H1 (cell line): ENCODE data around the gene ACTN4. TPM values are rescaled to one million over a fixed set of nuclear protein-coding genes. Genes with fewer than 3 reads are reported as not detected.

Source experiments
- CTCF ChIA-PET: fragments of 300-600 bp; sonication (Branson Sonifier 250); formaldehyde crosslinking; loops from one replicate; lab custom pipeline; 2021; ENCODE audit not compliant: partially characterized antibody; lab: Charles Lee
- POLR2A ChIA-PET: fragments of 300-600 bp; sonication (Branson Sonifier 250); formaldehyde crosslinking; loops from one replicate; lab custom pipeline; 2021; ENCODE audit warnings: inconsistent platforms; ENCODE audit not compliant: partially characterized antibody; lab: Charles Lee
- DNase-seq, 2 experiments: peaks; one replicate each; pipeline versions ENCODE4 v3.0.0 to v3.0.0-alpha.2; 2010 to 2022; ENCODE audit warnings: low spot score in 2 of 2, low read depth in 1 of 2, mixed read lengths in 1 of 2
- FAIRE-seq: peaks from 2 replicates; lab custom pipeline; 2011; peaks lifted over from hg19 to GRCh38; lab: Jason Lieb, UNC
- H2AFZ ChIP-seq: 2 replicates; pipeline ENCODE4 v1.8.1; 2012; ENCODE audit warnings: low read length, inconsistent platforms
- H2AK5ac ChIP-seq: 2 replicates; pipeline ENCODE4 v1.6.1; 2013; ENCODE audit warnings: low read depth, low read length
- H2BK120ac ChIP-seq: replicated peaks from 2 replicates; pipeline ENCODE3; 2013; ENCODE audit warnings: low read depth, low read length, inconsistent platforms
- H2BK12ac ChIP-seq: 2 replicates; pipeline ENCODE4 v1.6.1; 2013; ENCODE audit warnings: low read depth, low read length
- H2BK15ac ChIP-seq: 2 replicates; pipeline ENCODE4 v1.6.1; 2013; ENCODE audit warnings: low read length
- H2BK20ac ChIP-seq: 2 replicates; pipeline ENCODE4 v1.6.1; 2013; ENCODE audit warnings: low read length
- H2BK5ac ChIP-seq: 2 replicates; pipeline ENCODE4 v1.6.1; 2013; ENCODE audit warnings: low read depth, low read length
- H3K14ac ChIP-seq: 2 replicates; pipeline ENCODE4 v1.6.1; 2013; ENCODE audit warnings: inconsistent platforms; ENCODE audit not compliant: insufficient read length
- H3K18ac ChIP-seq: 2 replicates; pipeline ENCODE4 v1.6.1; 2013; ENCODE audit warnings: low read length; ENCODE audit errors: extremely low read depth
- H3K23ac ChIP-seq: 2 replicates; pipeline ENCODE4 v1.6.1; 2013; ENCODE audit warnings: inconsistent platforms; ENCODE audit not compliant: insufficient read length
- H3K23me2 ChIP-seq: 2 replicates; pipeline ENCODE4 v1.6.1; 2013; ENCODE audit warnings: low read depth, low read length
- H3K27ac ChIP-seq: 2 replicates; pipeline ENCODE4 v1.6.1; 2011; ENCODE audit warnings: low read depth, low read length, inconsistent platforms
- H3K27me3 ChIP-seq, 4 experiments: replicated peaks in 1 of 4; 1 replicate in 1 of 4; 2 replicates in 3 of 4; pipeline versions ENCODE4 v1.6.1 to v1.8.1; 2011 to 2013; ENCODE audit warnings: low read length in 3 of 4, mild to moderate bottlenecking in 3 of 4, inconsistent platforms in 2 of 4, mixed read lengths in 2 of 4, moderate library complexity in 1 of 4; ENCODE audit not compliant: control insufficient read depth in 3 of 4, insufficient read depth in 3 of 4; ENCODE audit errors: extremely low read depth in 1 of 4
- H3K36me3 ChIP-seq, 4 experiments: 2 replicates each; pipeline versions ENCODE4 v1.6.1 to v1.8.1; 2011 to 2013; ENCODE audit warnings: mild to moderate bottlenecking in 4 of 4, low read length in 3 of 4, moderate library complexity in 2 of 4, control low read depth in 1 of 4, inconsistent platforms in 1 of 4; ENCODE audit not compliant: insufficient read depth in 4 of 4, control insufficient read depth in 2 of 4
- H3K4ac ChIP-seq: replicated peaks from 2 replicates; pipeline ENCODE3; 2013; ENCODE audit warnings: low read length, low read depth, mixed read lengths, inconsistent platforms; ENCODE audit not compliant: insufficient read length
- H3K4me1 ChIP-seq, 4 experiments: replicated peaks in 1 of 4; 1 replicate in 1 of 4; 2 replicates in 3 of 4; pipeline versions ENCODE4 v1.6.1 to v1.8.1; 2011 to 2013; ENCODE audit warnings: low read length in 3 of 4, inconsistent platforms in 2 of 4, mixed read lengths in 1 of 4; ENCODE audit not compliant: insufficient read depth in 4 of 4, control insufficient read depth in 3 of 4
- H3K4me2 ChIP-seq, 2 experiments: 2 replicates each; pipeline versions ENCODE4 v1.6.1 to v1.8.1; 2011 to 2013; ENCODE audit warnings: low read depth in 2 of 2, low read length in 2 of 2, control low read depth in 1 of 2, inconsistent platforms in 1 of 2, mild to moderate bottlenecking in 1 of 2; ENCODE audit not compliant: insufficient read depth in 1 of 2
- H3K4me3 ChIP-seq, 4 experiments: fragments of 200-600, 300-600 bp in 1 of 4; sonication (generic), shearing (Covaris generic), sonication (Bioruptor Twin) in 1 of 4; 2 replicates each; pipeline versions ENCODE4 v1.5.1 to v1.8.1; 2011 to 2016; ENCODE audit warnings: low read length in 4 of 4, low read depth in 3 of 4, control low read depth in 2 of 4, inconsistent platforms in 2 of 4, mild to moderate bottlenecking in 2 of 4, mixed read lengths in 1 of 4, moderate library complexity in 1 of 4; ENCODE audit not compliant: insufficient read depth in 2 of 4; ENCODE audit errors: extremely low read depth in 1 of 4
- H3K56ac ChIP-seq: replicated peaks from 2 replicates; pipeline ENCODE3; 2013; ENCODE audit warnings: low read depth, mild to moderate bottlenecking, mixed read lengths, low read length, inconsistent platforms; ENCODE audit not compliant: insufficient read length
- H3K79me1 ChIP-seq: 2 replicates; pipeline ENCODE4 v1.6.1; 2013; ENCODE audit warnings: low read depth, low read length, control low read depth
- H3K79me2 ChIP-seq, 2 experiments: 2 replicates each; pipeline versions ENCODE4 v1.6.1 to v1.8.1; 2012 to 2013; ENCODE audit warnings: low read length in 2 of 2, mild to moderate bottlenecking in 2 of 2, inconsistent platforms in 1 of 2; ENCODE audit not compliant: insufficient read depth in 2 of 2, control insufficient read depth in 1 of 2
- H3K9ac ChIP-seq, 4 experiments: replicated peaks in 1 of 4; 1 replicate in 1 of 4; 2 replicates in 3 of 4; pipeline versions ENCODE4 v1.6.1 to v1.8.1; 2011 to 2013; ENCODE audit warnings: low read depth in 3 of 4, low read length in 3 of 4, control low read depth in 2 of 4, mild to moderate bottlenecking in 2 of 4, moderate library complexity in 2 of 4, inconsistent platforms in 1 of 4; ENCODE audit errors: extremely low read depth in 1 of 4
- H3K9me3 ChIP-seq, 2 experiments: 2 replicates each; pipeline versions ENCODE4 v1.6.1 to v1.8.1; 2012 to 2013; ENCODE audit warnings: mild to moderate bottlenecking in 2 of 2, moderate library complexity in 2 of 2, control low read depth in 1 of 2, inconsistent platforms in 1 of 2, low read depth in 1 of 2, low read length in 1 of 2, mixed read lengths in 1 of 2; ENCODE audit not compliant: insufficient read depth in 2 of 2
- H4K20me1 ChIP-seq, 2 experiments: replicated peaks in 1 of 2; 2 replicates each; pipeline versions ENCODE3 to v1.8.1; 2011 to 2013; ENCODE audit warnings: inconsistent platforms in 2 of 2, low read length in 2 of 2, mild to moderate bottlenecking in 1 of 2; ENCODE audit not compliant: insufficient read depth in 2 of 2, control insufficient read depth in 1 of 2
- H4K5ac ChIP-seq: 2 replicates; pipeline ENCODE4 v1.6.1; 2013; ENCODE audit warnings: low read length, low read depth, mixed read lengths, inconsistent platforms; ENCODE audit not compliant: insufficient read length
- H4K8ac ChIP-seq: 2 replicates; pipeline ENCODE4 v1.8.0; 2013; ENCODE audit warnings: mild to moderate bottlenecking, moderate library complexity, low read length, inconsistent platforms; ENCODE audit not compliant: insufficient read depth; ENCODE audit errors: extremely low read depth
- H4K91ac ChIP-seq: replicated peaks from 2 replicates; pipeline ENCODE3; 2013; ENCODE audit warnings: low read length, mixed read lengths, inconsistent platforms; ENCODE audit not compliant: insufficient read length
- POLR2A ChIP-seq, 2 experiments: IDR thresholded peaks; 1 replicate in 1 of 2; 2 replicates in 1 of 2; pipeline ENCODE4 v1.6.1; 2011; ENCODE audit warnings: low read depth in 2 of 2, low read length in 2 of 2, mild to moderate bottlenecking in 2 of 2; ENCODE audit errors: control extremely low read depth in 1 of 2
- SIX5 ChIP-seq: IDR thresholded peaks from 2 replicates; pipeline ENCODE4 v1.6.1; 2011; ENCODE audit warnings: mild to moderate bottlenecking, low read depth, low read length
- WGBS, 2 experiments: shearing (Covaris generic) in 1 of 2; methylation state at CpG; one replicate each; pipeline versions ENCODE4 v1.1.6 to v1.1.7; 2013 to 2015; ENCODE audit warnings: low lambda C conversion rate in 2 of 2, mixed read lengths in 2 of 2, inconsistent platforms in 1 of 2, low coverage in 1 of 2, missing lambda C conversion rate in 1 of 2; ENCODE audit not compliant: insufficient replicate concordance in 2 of 2, insufficient coverage in 1 of 2, insufficient read length in 1 of 2; ENCODE audit errors: extremely low coverage in 1 of 2, missing lambda C conversion rate in 1 of 2; 5-methylcytosine and 5-hydroxymethylcytosine counted together
- polyA plus RNA-seq, 7 experiments: library from polyadenylated mRNA; depleted of rRNA in 3 of 7; stranded (reverse) in 5 of 7; unstranded in 2 of 7; fragments of >200 nt in 5 of 7; fragments of 200-250 nt in 2 of 7; gene quantifications; 1 replicate in 5 of 7; 2 replicates in 1 of 7; 4 replicates in 1 of 7; pipeline versions ENCODE4 v1.2.1 to v1.2.3, GENCODE V29; 2011 to 2013; ENCODE audit warnings: missing spikeins in 2 of 7, mixed read lengths in 2 of 7
- total RNA-seq: library from RNA; stranded (reverse); fragmentation: NEBNext Ultra II Directional; extraction: Animal tissue kit (Norgen Biotek cat#: 25700); gene quantifications from 2 replicates; pipeline ENCODE4 v1.2.1, GENCODE V29; 2021

ACTN4 gene
- total and polyA plus RNA-seq, 2 of the 8 experiments (the other 6 are each of a cell fraction or from before 2014, with no cell fraction given), result 211 to 520 TPM

DNA sequence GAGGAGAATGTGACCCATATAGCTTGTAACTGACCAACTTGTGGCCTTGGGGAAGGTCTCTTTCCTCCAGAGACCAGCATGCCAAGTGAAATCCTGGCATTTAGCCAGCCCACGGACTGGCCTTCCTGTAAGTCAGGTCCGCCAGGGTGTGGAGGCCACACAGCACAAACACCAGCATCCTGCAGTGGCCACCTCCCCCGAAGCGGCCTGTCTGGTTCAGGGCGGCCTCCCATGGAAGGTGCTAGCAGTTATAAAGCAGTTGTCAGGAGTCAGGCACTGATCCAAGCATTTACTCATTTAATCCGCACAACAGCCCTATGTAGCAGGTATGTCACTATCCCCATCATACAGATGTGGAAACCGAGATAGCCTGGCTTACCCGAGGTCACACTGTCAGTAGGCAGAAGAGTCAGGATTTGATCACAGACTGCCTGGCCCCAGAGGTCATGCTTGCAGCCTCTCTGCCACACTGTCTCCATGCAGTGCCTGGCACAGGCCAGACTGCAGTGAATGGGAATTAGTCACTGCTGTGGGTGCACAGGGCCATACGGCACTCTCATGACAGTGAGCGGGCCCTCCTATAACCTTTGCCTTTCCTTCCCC is 60.2 kb downstream of the ACTN4 start:
- no peak overlapping the region for H3K18ac ChIP-seq
- H3K4ac ChIP-seq, result no peak overlapping the region
- no peak overlapping the region for H3K23ac ChIP-seq
- H2AK5ac ChIP-seq, result no peak overlapping the region
- H2BK5ac ChIP-seq, result peak overlapping the region; percentile 12; the same call in 1 of the 2 replicates
- POLR2A ChIA-PET, result interaction anchor here (1.9 to 2.6 kb wide), 2 partner anchors 15 to 46 kb away, joined by 7 to 9 read pairs; no protein-coding TSS in a partner anchor
- no peak for FAIRE-seq
- no peak for DNase-seq
- no peaks in the 10 kb centered on the region for H3K9me3 ChIP-seq
- no peaks in the 10 kb centered on the region for H3K23me2 ChIP-seq
- no peak overlapping the region for H2BK12ac ChIP-seq
- H3K56ac ChIP-seq, result peak overlapping the region; percentile 22
- no peaks in the 10 kb centered on the region; a peak in 1 of 7 replicates for H3K27me3 ChIP-seq
- TF ChIP-seq SIX5, result no peak
- 0 out of 3 replicates have a peak, but pooled peaks of 1 of the 2 experiments have one; percentile 19 for TF ChIP-seq POLR2A (IDR thresholded peaks at IDR 0.05; ENCODE audit: control extremely low read depth in 1 of 2, low read depth in 2 of 2, low read length in 2 of 2)
- TF ChIP-seq, all 59 proteins: peak for 1
- H2BK120ac ChIP-seq, result no peak overlapping the region
- no peaks in the 10 kb centered on the region for H3K79me2 ChIP-seq
- H3K79me1 ChIP-seq, result peaks cover 4% of the 10 kb centered on the region
- no peaks in the 10 kb centered on the region for H3K4me1 ChIP-seq
- CTCF ChIA-PET, result interaction anchor here (0.6 to 1.5 kb wide), 5 partner anchors 9 to 588 kb away, joined by 3 to 6 read pairs (median 4); no protein-coding TSS in a partner anchor
- H3K36me3 ChIP-seq, result peaks cover 48 to 90% (median 64%) of the 10 kb centered on the region in 4 experiments
- H3K4me3 ChIP-seq, result no peak overlapping the region
- no peak overlapping the region for H4K8ac ChIP-seq
- H4K91ac ChIP-seq, result no peak overlapping the region
- H3K9ac ChIP-seq, result no peak overlapping the region
- H2AFZ ChIP-seq, result no peak overlapping the region
- H3K27ac ChIP-seq, result no peak overlapping the region
- WGBS, 2 experiments, result 93% methylated on average over 10 of the region's 10 CpGs; no CpG with 5 or more reads in 1 of the 2 experiments
- H3K4me2 ChIP-seq, result no peak overlapping the region
- H4K5ac ChIP-seq, result no peak overlapping the region
- peaks cover 10 to 21% of the 10 kb centered on the region in 2 experiments for H4K20me1 ChIP-seq
- H2BK15ac ChIP-seq, result no peak overlapping the region
- H3K14ac ChIP-seq, result no peak overlapping the region
- H2BK20ac ChIP-seq, result no peak overlapping the region
